Keratinocyte (primary cell): ENCODE measurements around the gene VNN1. TPM values are rescaled to one million over a fixed set of nuclear protein-coding genes. Genes with fewer than 3 reads are reported as not detected.

Experiments used
- DNase-seq: peaks from one replicate; pipeline ENCODE4 v3.0.0-alpha.2; 2011; ENCODE audit warnings: low read depth, missing footprints, low spot score
- FAIRE-seq: peaks from 2 replicates; lab custom pipeline; 2011; peaks lifted over from hg19 to GRCh38; lab: Jason Lieb, UNC
- H2AFZ ChIP-seq: 2 replicates; pipeline ENCODE4 v1.6.0; 2012; ENCODE audit warnings: low read length, control low read depth, inconsistent platforms; ENCODE audit not compliant: control insufficient read depth
- H3K27ac ChIP-seq: 2 replicates; pipeline ENCODE4 v1.5.1; 2011; ENCODE audit warnings: low read length; ENCODE audit not compliant: control insufficient read depth, insufficient read depth
- H3K27me3 ChIP-seq: 3 replicates; pipeline ENCODE4 v1.6.0; 2011; ENCODE audit warnings: low read length; ENCODE audit not compliant: control insufficient read depth, insufficient read depth; ENCODE audit errors: extremely low read depth
- H3K36me3 ChIP-seq, 2 experiments: 2 replicates in 1 of 2; 3 replicates in 1 of 2; pipeline ENCODE4 v1.5.1; 2011; ENCODE audit warnings: low read length in 2 of 2, mild to moderate bottlenecking in 1 of 2; ENCODE audit not compliant: control insufficient read depth in 2 of 2, insufficient read depth in 2 of 2; ENCODE audit errors: extremely low read depth in 1 of 2
- H3K4me1 ChIP-seq: 3 replicates; pipeline ENCODE4 v1.5.1; 2011; ENCODE audit warnings: low read length; ENCODE audit not compliant: control insufficient read depth, insufficient read depth; ENCODE audit errors: extremely low read depth
- H3K4me2 ChIP-seq: 3 replicates; pipeline ENCODE4 v1.6.0; 2011; ENCODE audit warnings: low read depth, low read length; ENCODE audit not compliant: control insufficient read depth, insufficient read depth; ENCODE audit errors: extremely low read depth
- H3K4me3 ChIP-seq, 3 experiments: fragments of 200-600 bp in 1 of 3; sonication (generic) in 1 of 3; 2 replicates in 2 of 3; 3 replicates in 1 of 3; pipeline ENCODE4 v1.5.1; 2011 to 2016; ENCODE audit warnings: low read length in 3 of 3, mild to moderate bottlenecking in 3 of 3, control low read depth in 2 of 3, inconsistent platforms in 1 of 3, low read depth in 1 of 3, mixed read lengths in 1 of 3, mixed run types in 1 of 3, moderate library complexity in 1 of 3; ENCODE audit not compliant: control insufficient read depth in 2 of 3, insufficient read depth in 2 of 3; ENCODE audit errors: extremely low read depth in 1 of 3
- H3K79me2 ChIP-seq: 2 replicates; pipeline ENCODE4 v1.6.0; 2012; ENCODE audit warnings: low read length; ENCODE audit not compliant: control insufficient read depth, insufficient read depth
- H3K9ac ChIP-seq: 3 replicates; pipeline ENCODE4 v1.6.0; 2011; ENCODE audit warnings: low read length; ENCODE audit not compliant: control insufficient read depth, insufficient read depth; ENCODE audit errors: extremely low read depth
- H3K9me1 ChIP-seq: 3 replicates; pipeline ENCODE4 v1.6.0; 2011; ENCODE audit warnings: low read length; ENCODE audit not compliant: control insufficient read depth, insufficient read depth; ENCODE audit errors: extremely low read depth
- H3K9me3 ChIP-seq: 2 replicates; pipeline ENCODE4 v1.5.1; 2012; ENCODE audit warnings: low read depth, low read length; ENCODE audit not compliant: control insufficient read depth
- H4K20me1 ChIP-seq: 3 replicates; pipeline ENCODE4 v1.6.0; 2011; ENCODE audit warnings: low read length; ENCODE audit not compliant: control insufficient read depth, insufficient read depth; ENCODE audit errors: extremely low read depth
- EZH2 ChIP-seq: IDR thresholded peaks from one replicate; pipeline ENCODE4 v1.6.1; 2012; ENCODE audit warnings: inconsistent platforms, mild to moderate bottlenecking, low read length, moderate library complexity
- dilution Hi-C: fragments of 300-500 bp; cut with MboI; formaldehyde crosslinking; loops from one replicate; pipeline ENCODE4 v1.7.0; 2020; ENCODE audit warnings: low sequenced_read_pairs; ENCODE audit not compliant: extremely low pct_ligation_motif_present
- polyA plus RNA-seq, 5 experiments: library from polyadenylated mRNA; depleted of rRNA in 3 of 5; stranded (reverse) in 3 of 5; stranded (forward) in 1 of 5; unstranded in 1 of 5; fragments of >200 nt; gene quantifications; 1 replicate in 1 of 5; 2 replicates in 3 of 5; 3 replicates in 1 of 5; pipeline versions ENCODE4 v1.2.1 to v1.2.3, GENCODE V29; 2011 to 2012; ENCODE audit warnings: missing spikeins in 2 of 5, low read depth in 1 of 5, low replicate concordance in 1 of 5
- TF ChIP-seq, protein P1 (sequence below), 3 experiments: IDR thresholded peaks in 1 of 3; conservative IDR thresholded peaks in 1 of 3; optimal IDR thresholded peaks in 1 of 3; 2 replicates in 2 of 3; 3 replicates in 1 of 3; pipeline versions ENCODE3 to v1.5.1; 2011; ENCODE audit warnings: low read length in 3 of 3, mild to moderate bottlenecking in 3 of 3, moderate library complexity in 2 of 3, control low read depth in 1 of 3, inconsistent platforms in 1 of 3; ENCODE audit not compliant: insufficient read depth in 2 of 3; ENCODE audit errors: extremely low read depth in 1 of 3

VNN1 gene
- polyA plus RNA-seq, 1 donor (not counting 4 experiments of a cell fraction or from before 2014, with no cell fraction given), result 3.3 TPM

DNA sequence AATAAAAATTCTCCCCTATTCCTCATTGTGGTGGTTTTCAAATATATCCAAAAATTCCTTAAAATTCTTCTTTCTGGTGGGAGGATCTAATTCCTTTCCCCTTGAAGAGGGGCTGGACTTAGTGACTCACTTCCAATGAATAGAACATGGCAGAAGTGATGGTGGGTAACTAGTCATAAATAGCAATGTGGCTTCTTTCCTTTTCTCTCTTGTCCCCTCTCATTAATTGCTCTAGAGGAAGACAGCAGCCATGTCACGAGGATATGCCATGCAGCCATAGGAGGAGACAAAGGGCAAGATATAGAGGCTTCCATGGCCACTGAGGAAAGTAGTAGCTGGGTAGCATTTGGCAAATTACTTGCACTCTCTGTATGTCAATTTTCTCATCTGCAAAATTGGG, 38.0 kb upstream of the VNN1 start:
- no peak overlapping the region for H2AFZ ChIP-seq
- DNase-seq, result no peak
- peaks cover 3% of the 10 kb centered on the region for H3K4me1 ChIP-seq
- H3K27ac ChIP-seq, result no peak overlapping the region
- no peak overlapping the region for H3K9ac ChIP-seq
- dilution Hi-C loops, result no loop called here
- H3K4me3 ChIP-seq, result no peak overlapping the region
- H3K79me2 ChIP-seq, result no peaks in the 10 kb centered on the region
- H3K4me2 ChIP-seq, result no peak overlapping the region
- H3K36me3 ChIP-seq, result no peaks in the 10 kb centered on the region
- no peaks in the 10 kb centered on the region for H3K9me3 ChIP-seq
- no peak for TF ChIP-seq EZH2
- TF ChIP-seq, protein P1, sequence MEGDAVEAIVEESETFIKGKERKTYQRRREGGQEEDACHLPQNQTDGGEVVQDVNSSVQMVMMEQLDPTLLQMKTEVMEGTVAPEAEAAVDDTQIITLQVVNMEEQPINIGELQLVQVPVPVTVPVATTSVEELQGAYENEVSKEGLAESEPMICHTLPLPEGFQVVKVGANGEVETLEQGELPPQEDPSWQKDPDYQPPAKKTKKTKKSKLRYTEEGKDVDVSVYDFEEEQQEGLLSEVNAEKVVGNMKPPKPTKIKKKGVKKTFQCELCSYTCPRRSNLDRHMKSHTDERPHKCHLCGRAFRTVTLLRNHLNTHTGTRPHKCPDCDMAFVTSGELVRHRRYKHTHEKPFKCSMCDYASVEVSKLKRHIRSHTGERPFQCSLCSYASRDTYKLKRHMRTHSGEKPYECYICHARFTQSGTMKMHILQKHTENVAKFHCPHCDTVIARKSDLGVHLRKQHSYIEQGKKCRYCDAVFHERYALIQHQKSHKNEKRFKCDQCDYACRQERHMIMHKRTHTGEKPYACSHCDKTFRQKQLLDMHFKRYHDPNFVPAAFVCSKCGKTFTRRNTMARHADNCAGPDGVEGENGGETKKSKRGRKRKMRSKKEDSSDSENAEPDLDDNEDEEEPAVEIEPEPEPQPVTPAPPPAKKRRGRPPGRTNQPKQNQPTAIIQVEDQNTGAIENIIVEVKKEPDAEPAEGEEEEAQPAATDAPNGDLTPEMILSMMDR (optimal IDR thresholded peaks at IDR 0.05 in 1 of 3, IDR thresholded peaks at IDR 0.05 in 1 of 3, conservative IDR thresholded peaks at IDR 0.05 in 1 of 3; ENCODE audit: extremely low read depth in 1 of 3, insufficient read depth in 2 of 3, low read length in 3 of 3), result no peak
- no peak for FAIRE-seq
- H4K20me1 ChIP-seq, result no peaks in the 10 kb centered on the region
- no peaks in the 10 kb centered on the region for H3K27me3 ChIP-seq
- no peaks in the 10 kb centered on the region for H3K9me1 ChIP-seq

DNA sequence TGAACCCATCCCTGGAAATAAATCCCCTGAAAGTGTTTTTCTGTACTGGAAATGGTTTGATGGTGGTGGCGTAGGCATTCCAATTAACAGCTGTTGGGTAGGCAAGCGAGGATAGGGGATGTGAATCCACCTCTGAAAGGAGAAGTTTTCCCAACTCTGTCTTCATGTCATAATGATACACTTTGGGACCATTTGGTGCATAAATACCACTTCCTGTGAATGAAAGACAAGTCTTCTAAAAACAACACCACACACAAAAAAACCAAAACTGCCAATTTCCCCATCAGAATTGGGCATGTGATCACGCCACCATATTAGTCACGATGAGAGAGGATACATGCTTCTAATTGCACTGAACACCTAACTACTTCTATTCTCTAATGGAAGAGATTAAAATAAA, 37.5 kb upstream of the VNN1 start:
- H3K79me2 ChIP-seq, result no peaks in the 10 kb centered on the region
- H2AFZ ChIP-seq, result no peak overlapping the region
- no peaks in the 10 kb centered on the region for H3K9me1 ChIP-seq
- H3K4me3 ChIP-seq, result no peak overlapping the region
- no peak for FAIRE-seq
- H3K9me3 ChIP-seq, result no peaks in the 10 kb centered on the region
- no peak overlapping the region for H3K9ac ChIP-seq
- dilution Hi-C loops, result no loop called here
- H3K36me3 ChIP-seq, result no peaks in the 10 kb centered on the region
- no peaks in the 10 kb centered on the region for H3K27me3 ChIP-seq
- no peak overlapping the region for H3K4me2 ChIP-seq
- no peaks in the 10 kb centered on the region for H4K20me1 ChIP-seq
- DNase-seq, result no peak
- TF ChIP-seq, protein P1 (optimal IDR thresholded peaks at IDR 0.05 in 1 of 3, IDR thresholded peaks at IDR 0.05 in 1 of 3, conservative IDR thresholded peaks at IDR 0.05 in 1 of 3; ENCODE audit: extremely low read depth in 1 of 3, insufficient read depth in 2 of 3, low read length in 3 of 3), result no peak
- TF ChIP-seq EZH2, result no peak
- peaks cover 3% of the 10 kb centered on the region for H3K4me1 ChIP-seq
- no peak overlapping the region for H3K27ac ChIP-seq
